Neural cell (in vitro differentiated cells): ENCODE data around the gene C2CD2L. TPM values are rescaled to one million over a fixed set of nuclear protein-coding genes. Genes with fewer than 3 reads are reported as not detected.

Source experiments
- H2AFZ ChIP-seq: fragments of 200-600, 300-800 bp; sonication (generic), shearing (Covaris generic); 2 replicates; pipeline ENCODE4 v1.6.0; 2014; ENCODE audit warnings: low read depth, mild to moderate bottlenecking, antibody characterized with exemption, low read length, moderate library complexity
- H3F3A ChIP-seq: fragments of 200-600 bp; shearing (Covaris generic); 2 replicates; pipeline ENCODE4 v1.6.1; 2016; ENCODE audit warnings: mild to moderate bottlenecking, moderate library complexity, mixed read lengths, antibody characterized with exemption, low read length; ENCODE audit not compliant: insufficient read depth, poor library complexity, severe bottlenecking
- H3K27ac ChIP-seq: fragments of 200-600, 300-800 bp; sonication (generic), shearing (Covaris generic); 2 replicates; pipeline ENCODE4 v1.5.1; 2014; ENCODE audit warnings: mild to moderate bottlenecking, low read length, moderate library complexity
- H3K27me3 ChIP-seq: fragments of 300-800, 200-600 bp; sonication (generic), shearing (Covaris generic); 2 replicates; pipeline ENCODE4 v1.6.0; 2014; ENCODE audit warnings: mild to moderate bottlenecking, low read depth, low read length, moderate library complexity; ENCODE audit not compliant: insufficient read depth
- H3K36me3 ChIP-seq: fragments of 300-800, 200-600 bp; sonication (generic), shearing (Covaris generic); 2 replicates; pipeline ENCODE4 v1.5.1; 2014; ENCODE audit warnings: mild to moderate bottlenecking, antibody characterized with exemption, low read length, moderate library complexity; ENCODE audit not compliant: insufficient read depth
- H3K4me2 ChIP-seq: fragments of 300-800, 200-600 bp; sonication (generic), shearing (Covaris generic); 2 replicates; pipeline ENCODE4 v1.6.0; 2014; ENCODE audit warnings: mild to moderate bottlenecking, low read length
- H3K4me3 ChIP-seq: fragments of 300-800, 200-600 bp; sonication (generic), shearing (Covaris generic); 2 replicates; pipeline ENCODE4 v1.5.1; 2014; ENCODE audit warnings: mild to moderate bottlenecking, low read length, moderate library complexity
- H3K79me2 ChIP-seq: fragments of 200-600 bp; shearing (Covaris generic); replicated peaks from 2 replicates; pipeline ENCODE4 v1.6.0; 2014; ENCODE audit warnings: mild to moderate bottlenecking, low read length, moderate library complexity; ENCODE audit not compliant: insufficient read depth
- H3K9ac ChIP-seq: fragments of 300-800, 200-600 bp; sonication (generic), shearing (Covaris generic); 2 replicates; pipeline ENCODE4 v1.6.1; 2016; ENCODE audit warnings: mild to moderate bottlenecking, low read length, mixed read lengths
- H3K9me2 ChIP-seq: fragments of 200-600 bp; shearing (Covaris generic); 2 replicates; pipeline ENCODE4 v1.6.1; 2016; ENCODE audit warnings: mild to moderate bottlenecking, low read length, mixed read lengths; ENCODE audit not compliant: insufficient read depth
- H3K9me3 ChIP-seq: fragments of 200-600, 300-800 bp; sonication (generic), shearing (Covaris generic); 2 replicates; pipeline ENCODE4 v1.6.1; 2016; ENCODE audit warnings: mild to moderate bottlenecking, mixed run types, low read length, moderate library complexity, mixed read lengths
- H4K20me1 ChIP-seq: fragments of 200-600 bp; shearing (Covaris generic); 2 replicates; pipeline ENCODE4 v1.6.1; 2016; ENCODE audit warnings: mild to moderate bottlenecking, mixed run types; ENCODE audit not compliant: insufficient read depth
- EP300 ChIP-seq: fragments of 450-650 bp; conservative IDR thresholded peaks from 2 replicates; pipeline ENCODE4 v1.6.1; 2014; ENCODE audit warnings: antibody characterized with exemption, mild to moderate bottlenecking, moderate library complexity; ENCODE audit not compliant: poor library complexity, severe bottlenecking
- EZH2 ChIP-seq: fragments of 200-600, 300-800 bp; shearing (Covaris generic), sonication (generic); IDR thresholded peaks from 2 replicates; pipeline ENCODE4 v1.6.1; 2014; ENCODE audit warnings: antibody characterized with exemption, low read length, borderline replicate concordance, mild to moderate bottlenecking; ENCODE audit not compliant: insufficient read depth, poor library complexity, severe bottlenecking
- MXI1 ChIP-seq: fragments of 450-650 bp; conservative IDR thresholded peaks from 2 replicates; pipeline ENCODE4 v1.6.1; 2014; ENCODE audit warnings: antibody characterized with exemption, mild to moderate bottlenecking; ENCODE audit not compliant: poor library complexity, severe bottlenecking
- POLR2AphosphoS5 ChIP-seq: IDR thresholded peaks from 2 replicates; pipeline ENCODE4 v1.6.1; 2012
- RAD21 ChIP-seq: fragments of 450-650 bp; conservative IDR thresholded peaks from 2 replicates; pipeline ENCODE4 v1.6.1; 2014; ENCODE audit warnings: antibody characterized with exemption, mild to moderate bottlenecking, moderate library complexity
- SMC3 ChIP-seq: fragments of 450-650 bp; conservative IDR thresholded peaks from 2 replicates; pipeline ENCODE4 v1.6.1; 2014; ENCODE audit warnings: antibody characterized with exemption, mild to moderate bottlenecking, moderate library complexity; ENCODE audit not compliant: poor library complexity
- TAF1 ChIP-seq: IDR thresholded peaks from 2 replicates; pipeline ENCODE4 v1.6.1; 2012; ENCODE audit warnings: low read depth
- polyA plus RNA-seq: library from polyadenylated mRNA; depleted of rRNA; stranded (reverse); fragments of >200 nt; gene quantifications from 2 replicates; pipeline ENCODE4 v1.2.3, GENCODE V29; 2014
- TF ChIP-seq, protein P1 (sequence below): IDR thresholded peaks from 2 replicates; pipeline ENCODE4 v1.6.1; 2012; ENCODE audit warnings: borderline replicate concordance
- TF ChIP-seq, protein P2 (sequence below): fragments of 450-650 bp; IDR thresholded peaks from 2 replicates; pipeline ENCODE4 v1.5.1; 2014; ENCODE audit warnings: antibody characterized with exemption, mild to moderate bottlenecking, moderate library complexity; ENCODE audit not compliant: poor library complexity, severe bottlenecking

C2CD2L gene
- polyA plus RNA-seq, 1 donor from 2014 or later = 13.6 TPM

DNA sequence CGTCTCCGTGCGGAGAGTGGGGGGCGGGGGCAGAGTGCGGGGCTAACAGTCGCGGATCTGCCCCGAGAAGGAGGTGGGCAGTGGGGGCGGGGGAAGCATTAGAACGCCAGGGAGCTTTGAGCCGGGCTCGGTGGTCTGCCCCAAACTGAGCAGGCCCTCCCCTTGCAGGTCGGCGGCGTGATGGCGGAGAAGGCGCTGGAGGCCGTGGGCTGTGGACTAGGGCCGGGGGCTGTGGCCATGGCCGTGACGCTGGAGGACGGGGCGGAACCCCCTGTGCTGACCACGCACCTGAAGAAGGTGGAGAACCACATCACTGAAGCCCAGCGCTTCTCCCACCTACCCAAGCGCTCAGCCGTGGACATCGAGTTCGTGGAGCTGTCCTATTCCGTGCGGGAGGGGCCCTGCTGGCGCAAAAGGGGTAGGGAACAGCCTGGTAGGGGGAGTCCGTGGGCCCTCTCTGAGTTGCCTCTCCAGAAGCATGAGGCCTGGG is 42.7 kb downstream of the C2CD2L start:
- no peak for TF ChIP-seq MXI1
- TF ChIP-seq SMC3 = no peak
- no peak for TF ChIP-seq RAD21
- TF ChIP-seq TAF1 = no peak
- no peak for TF ChIP-seq EZH2
- TF ChIP-seq POLR2AphosphoS5 = no peak
- TF ChIP-seq, protein P1, sequence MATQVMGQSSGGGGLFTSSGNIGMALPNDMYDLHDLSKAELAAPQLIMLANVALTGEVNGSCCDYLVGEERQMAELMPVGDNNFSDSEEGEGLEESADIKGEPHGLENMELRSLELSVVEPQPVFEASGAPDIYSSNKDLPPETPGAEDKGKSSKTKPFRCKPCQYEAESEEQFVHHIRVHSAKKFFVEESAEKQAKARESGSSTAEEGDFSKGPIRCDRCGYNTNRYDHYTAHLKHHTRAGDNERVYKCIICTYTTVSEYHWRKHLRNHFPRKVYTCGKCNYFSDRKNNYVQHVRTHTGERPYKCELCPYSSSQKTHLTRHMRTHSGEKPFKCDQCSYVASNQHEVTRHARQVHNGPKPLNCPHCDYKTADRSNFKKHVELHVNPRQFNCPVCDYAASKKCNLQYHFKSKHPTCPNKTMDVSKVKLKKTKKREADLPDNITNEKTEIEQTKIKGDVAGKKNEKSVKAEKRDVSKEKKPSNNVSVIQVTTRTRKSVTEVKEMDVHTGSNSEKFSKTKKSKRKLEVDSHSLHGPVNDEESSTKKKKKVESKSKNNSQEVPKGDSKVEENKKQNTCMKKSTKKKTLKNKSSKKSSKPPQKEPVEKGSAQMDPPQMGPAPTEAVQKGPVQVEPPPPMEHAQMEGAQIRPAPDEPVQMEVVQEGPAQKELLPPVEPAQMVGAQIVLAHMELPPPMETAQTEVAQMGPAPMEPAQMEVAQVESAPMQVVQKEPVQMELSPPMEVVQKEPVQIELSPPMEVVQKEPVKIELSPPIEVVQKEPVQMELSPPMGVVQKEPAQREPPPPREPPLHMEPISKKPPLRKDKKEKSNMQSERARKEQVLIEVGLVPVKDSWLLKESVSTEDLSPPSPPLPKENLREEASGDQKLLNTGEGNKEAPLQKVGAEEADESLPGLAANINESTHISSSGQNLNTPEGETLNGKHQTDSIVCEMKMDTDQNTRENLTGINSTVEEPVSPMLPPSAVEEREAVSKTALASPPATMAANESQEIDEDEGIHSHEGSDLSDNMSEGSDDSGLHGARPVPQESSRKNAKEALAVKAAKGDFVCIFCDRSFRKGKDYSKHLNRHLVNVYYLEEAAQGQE = no peak
- no peak for TF ChIP-seq EP300
- TF ChIP-seq, protein P2, sequence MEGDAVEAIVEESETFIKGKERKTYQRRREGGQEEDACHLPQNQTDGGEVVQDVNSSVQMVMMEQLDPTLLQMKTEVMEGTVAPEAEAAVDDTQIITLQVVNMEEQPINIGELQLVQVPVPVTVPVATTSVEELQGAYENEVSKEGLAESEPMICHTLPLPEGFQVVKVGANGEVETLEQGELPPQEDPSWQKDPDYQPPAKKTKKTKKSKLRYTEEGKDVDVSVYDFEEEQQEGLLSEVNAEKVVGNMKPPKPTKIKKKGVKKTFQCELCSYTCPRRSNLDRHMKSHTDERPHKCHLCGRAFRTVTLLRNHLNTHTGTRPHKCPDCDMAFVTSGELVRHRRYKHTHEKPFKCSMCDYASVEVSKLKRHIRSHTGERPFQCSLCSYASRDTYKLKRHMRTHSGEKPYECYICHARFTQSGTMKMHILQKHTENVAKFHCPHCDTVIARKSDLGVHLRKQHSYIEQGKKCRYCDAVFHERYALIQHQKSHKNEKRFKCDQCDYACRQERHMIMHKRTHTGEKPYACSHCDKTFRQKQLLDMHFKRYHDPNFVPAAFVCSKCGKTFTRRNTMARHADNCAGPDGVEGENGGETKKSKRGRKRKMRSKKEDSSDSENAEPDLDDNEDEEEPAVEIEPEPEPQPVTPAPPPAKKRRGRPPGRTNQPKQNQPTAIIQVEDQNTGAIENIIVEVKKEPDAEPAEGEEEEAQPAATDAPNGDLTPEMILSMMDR = no peak
- Histone ChIP-seq H3K9me3 (no peaks in the 10 kb centered on the region), H3K79me2 (no peaks in the 10 kb centered on the region), H3F3A (no peaks in the 10 kb centered on the region), H3K4me3 (peak overlapping the region; percentile 86), H4K20me1 (no peaks in the 10 kb centered on the region), H3K27me3 (peaks cover 35% of the 10 kb centered on the region), H3K36me3 (no peaks in the 10 kb centered on the region), H3K9ac (peak overlapping the region; percentile 64), H3K4me2 (peak overlapping the region; percentile 35), H2AFZ (no peak overlapping the region), H3K27ac (no peak overlapping the region), H3K9me2 (no peaks in the 10 kb centered on the region)

DNA sequence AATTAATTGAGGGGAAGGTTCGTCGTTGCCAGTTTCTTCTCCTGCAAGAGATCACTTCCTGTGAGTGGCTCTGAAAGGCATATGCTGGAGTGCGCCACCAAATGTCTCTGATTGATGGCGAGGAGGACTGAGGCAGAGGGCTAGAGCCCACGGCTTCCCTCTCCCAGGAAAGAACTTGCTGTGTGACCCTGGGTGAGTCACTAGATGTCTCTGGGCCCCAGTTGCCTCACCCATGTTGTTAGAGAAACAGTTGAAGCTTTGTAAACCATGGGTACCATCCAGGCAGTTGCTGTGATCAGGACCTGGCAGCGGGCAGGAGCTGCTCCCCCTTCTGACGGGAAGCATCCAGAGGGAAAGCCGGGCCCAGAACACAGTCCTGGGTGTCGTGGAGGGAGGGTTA is 44.9 kb downstream of the C2CD2L start:
- H3K27me3 ChIP-seq = peaks cover 35% of the 10 kb centered on the region
- no peak overlapping the region for H3K4me3 ChIP-seq
- H2AFZ ChIP-seq = no peak overlapping the region
- H3K9ac ChIP-seq = no peak overlapping the region
- TF ChIP-seq SMC3 (no peak), RAD21 (no peak), POLR2AphosphoS5 (no peak), TAF1 (no peak), MXI1 (no peak), EP300 (no peak), EZH2 (no peak)
- TF ChIP-seq, protein P1 = no peak
- TF ChIP-seq, protein P2 = no peak
- H4K20me1 ChIP-seq = no peaks in the 10 kb centered on the region
- H3K9me2 ChIP-seq = no peaks in the 10 kb centered on the region
- H3K9me3 ChIP-seq = no peaks in the 10 kb centered on the region
- H3K79me2 ChIP-seq = no peaks in the 10 kb centered on the region
- H3K36me3 ChIP-seq = no peaks in the 10 kb centered on the region
- no peaks in the 10 kb centered on the region for H3F3A ChIP-seq
- H3K27ac ChIP-seq = no peak overlapping the region
- H3K4me2 ChIP-seq = no peak overlapping the region
